WTC11 (cell line): Measurements from ENCODE around the gene USP8. TPM values are rescaled to one million over a fixed set of nuclear protein-coding genes. Genes with fewer than 3 reads are reported as not detected.

Source experiments
- ATAC-seq: fragments of 200-7000 bp; cut with Tn5 transposase; 2 replicates; pipeline ENCODE4 v1.10.0; 2021; ENCODE audit warnings: mild to moderate bottlenecking, moderate library complexity
- CTCF ChIA-PET: fragments of 300-600 bp; sonication (Branson Sonifier 250); formaldehyde crosslinking; loops from one replicate; lab custom pipeline; 2021; ENCODE audit warnings: antibody characterized with exemption; lab: Charles Lee
- POLR2A ChIA-PET: fragments of 350-600 bp; sonication (Branson Sonifier 250); formaldehyde crosslinking; loops from one replicate; lab custom pipeline; 2021; ENCODE audit warnings: antibody characterized with exemption; lab: Charles Lee
- DNase-seq: peaks from one replicate; pipeline ENCODE4 v3.0.0; 2021; ENCODE audit warnings: low spot score
- H3K27ac Mint-ChIP-seq: 2 replicates; pipeline ENCODE4 v1.8.0; 2021; ENCODE audit warnings: mixed read lengths
- H3K27me3 Mint-ChIP-seq: 2 replicates; pipeline ENCODE4 v1.8.0; 2021; ENCODE audit warnings: low read depth, mild to moderate bottlenecking, moderate library complexity, mixed read lengths
- H3K36me3 Mint-ChIP-seq: 2 replicates; pipeline ENCODE4 v1.8.0; 2021; ENCODE audit warnings: mixed read lengths
- H3K4me1 Mint-ChIP-seq: 2 replicates; pipeline ENCODE4 v1.8.0; 2022; ENCODE audit warnings: mixed read lengths
- H3K4me3 Mint-ChIP-seq: 2 replicates; pipeline ENCODE4 v1.8.0; 2021; ENCODE audit warnings: mild to moderate bottlenecking, moderate library complexity, mixed read lengths
- H3K9me3 Mint-ChIP-seq: 2 replicates; pipeline ENCODE4 v1.8.0; 2021; ENCODE audit warnings: mixed read lengths
- E2F4 ChIP-seq: sonication (generic); formaldehyde crosslinking; IDR thresholded peaks from 2 replicates; pipeline ENCODE4 v1.8.1; 2022; ENCODE audit warnings: low read depth, mild to moderate bottlenecking, moderate library complexity, missing genetic modification reagents, borderline replicate concordance
- ESRRA ChIP-seq: sonication (generic); formaldehyde crosslinking; IDR thresholded peaks from 2 replicates; pipeline ENCODE4 v1.8.1; 2022; ENCODE audit warnings: mild to moderate bottlenecking, missing genetic modification reagents, borderline replicate concordance
- ETV6 ChIP-seq: sonication (generic); formaldehyde crosslinking; IDR thresholded peaks from 2 replicates; pipeline ENCODE4 v1.8.1; 2022; ENCODE audit warnings: mild to moderate bottlenecking, missing genetic modification reagents
- FOXP4 ChIP-seq: sonication (generic); formaldehyde crosslinking; IDR thresholded peaks from 2 replicates; pipeline ENCODE4 v1.8.0; 2022; ENCODE audit warnings: mild to moderate bottlenecking, missing genetic modification reagents
- GTF2I ChIP-seq: fragments of 250-450 bp; sonication (Bioruptor Pico); conservative IDR thresholded peaks from 2 replicates; pipeline ENCODE4 v1.4.0; 2021; ENCODE audit warnings: mild to moderate bottlenecking
- IRF1 ChIP-seq: sonication (generic); formaldehyde crosslinking; IDR thresholded peaks from 2 replicates; pipeline ENCODE4 v1.8.0; 2023; ENCODE audit warnings: missing genetic modification reagents
- NR1H2 ChIP-seq: sonication (generic); formaldehyde crosslinking; IDR thresholded peaks from 2 replicates; pipeline ENCODE4 v1.9.0; 2021; ENCODE audit warnings: mild to moderate bottlenecking, moderate library complexity, missing genetic modification reagents
- OVOL2 ChIP-seq: fragments of 250-450 bp; sonication (Bioruptor Pico); IDR thresholded peaks from 2 replicates; pipeline ENCODE4 v1.9.0; 2021; ENCODE audit warnings: mild to moderate bottlenecking, borderline replicate concordance
- SMAD4 ChIP-seq: sonication (generic); formaldehyde crosslinking; IDR thresholded peaks from 2 replicates; pipeline ENCODE4 v1.8.0; 2022; ENCODE audit warnings: mild to moderate bottlenecking, missing genetic modification reagents
- ZBTB21 ChIP-seq: sonication (generic); formaldehyde crosslinking; IDR thresholded peaks from 2 replicates; pipeline ENCODE4 v1.8.1; 2023; ENCODE audit warnings: mild to moderate bottlenecking, missing genetic modification reagents, borderline replicate concordance
- ZNF416 ChIP-seq: fragments of 250-450 bp; sonication (Bioruptor Pico); IDR thresholded peaks from 2 replicates; pipeline ENCODE4 v1.9.0; 2021; ENCODE audit warnings: mild to moderate bottlenecking, inconsistent platforms
- ZNF512 ChIP-seq: sonication (generic); formaldehyde crosslinking; IDR thresholded peaks from 2 replicates; pipeline ENCODE4 v1.8.1; 2022; ENCODE audit warnings: missing genetic modification reagents, borderline replicate concordance
- total RNA-seq: library from RNA; stranded (reverse); gene quantifications from 3 replicates; pipeline ENCODE4 v1.2.3, GENCODE V29; 2021

Gene USP8
- total RNA-seq, 1 experiment from 2014 or later = 63.7 TPM

GRCh38 chr15:50563756-50564155 lies 139.6 kb downstream of the USP8 start:
- TF ChIP-seq IRF1 (CRISPR knock-in tag) (no peak), ZNF416 (CRISPR knock-in tag) (no peak), OVOL2 (CRISPR knock-in tag) (no peak), SMAD4 (CRISPR knock-in tag) (no peak), E2F4 (CRISPR knock-in tag) (no peak), NR1H2 (CRISPR knock-in tag) (no peak), ZBTB21 (CRISPR knock-in tag) (no peak), ZNF512 (CRISPR knock-in tag) (no peak), ETV6 (CRISPR knock-in tag) (no peak), ESRRA (no peak), GTF2I (no peak), FOXP4 (CRISPR knock-in tag) (no peak)
- Mint-ChIP-seq H3K9me3 (no peaks in the 10 kb centered on the region), H3K27ac (no peak overlapping the region), H3K4me3 (no peak overlapping the region), H3K4me1 (no peaks in the 10 kb centered on the region), H3K27me3 (no peaks in the 10 kb centered on the region), H3K36me3 (peaks cover 18% of the 10 kb centered on the region)
- ChIA-PET POLR2A (no interaction called here), CTCF (no interaction called here)
- no peak for ATAC-seq
- no peak for DNase-seq

Other genes starting within 250 kb of the USP8 start
- 3.0 to 5.7 TPM (median 5.6 TPM) in 3 replicates for gene SLC27A2, start 242.2 kb upstream of the USP8 start, total RNA-seq
- gene HDC, start 158.7 kb upstream of the USP8 start, total RNA-seq = not detected in 3 replicates
- gene GABPB1, start 69.2 kb upstream of the USP8 start, total RNA-seq = 23.3 to 28.9 TPM (median 25.0 TPM) in 3 replicates
- gene USP50, start 122.3 kb downstream of the USP8 start, total RNA-seq = not detected in 3 replicates